MM.1S (cell line): ENCODE measurements around the gene CDC34.

Experiments used
- DNase-seq: peaks from one replicate; pipeline ENCODE4 v3.0.0-alpha.2; 2015
- H2AFZ ChIP-seq: fragments of 300-600 bp; sonication (generic); 2 replicates; pipeline ENCODE4 v1.6.0; 2016; ENCODE audit warnings: antibody characterized with exemption, low read length
- H3F3A ChIP-seq: fragments of 300-600 bp; sonication (generic); 2 replicates; pipeline ENCODE4 v1.6.1; 2016; ENCODE audit warnings: mild to moderate bottlenecking, antibody characterized with exemption, low read length, moderate library complexity, mixed read lengths; ENCODE audit not compliant: insufficient read depth
- H3K27ac ChIP-seq: fragments of 300-600 bp; sonication (generic); 2 replicates; pipeline ENCODE4 v1.5.1; 2016; ENCODE audit warnings: mild to moderate bottlenecking, low read length
- H3K27me3 ChIP-seq: fragments of 300-600 bp; sonication (generic); replicated peaks from 2 replicates; pipeline ENCODE4 v1.6.0; 2016; ENCODE audit warnings: low read length; ENCODE audit not compliant: insufficient read depth
- H3K36me3 ChIP-seq: fragments of 300-600 bp; sonication (generic); replicated peaks from 2 replicates; pipeline ENCODE4 v1.6.1; 2016; ENCODE audit warnings: mild to moderate bottlenecking, low read length, mixed read lengths; ENCODE audit not compliant: insufficient read depth
- H3K4me1 ChIP-seq: fragments of 300-600 bp; sonication (generic); 2 replicates; pipeline ENCODE4 v1.6.1; 2016; ENCODE audit warnings: low read length, mixed read lengths
- H3K4me2 ChIP-seq: fragments of 300-600 bp; sonication (generic); 2 replicates; pipeline ENCODE4 v1.6.0; 2016; ENCODE audit warnings: low read depth, low read length
- H3K4me3 ChIP-seq: fragments of 300-600 bp; sonication (generic); 2 replicates; pipeline ENCODE4 v1.5.1; 2016; ENCODE audit warnings: low read length, mixed read lengths
- H3K79me2 ChIP-seq: fragments of 300-600 bp; sonication (generic); 2 replicates; pipeline ENCODE4 v1.6.1; 2016; ENCODE audit warnings: mixed run types, low read length, mixed read lengths
- H3K9ac ChIP-seq: fragments of 300-600 bp; sonication (generic); 2 replicates; pipeline ENCODE4 v1.6.1; 2016; ENCODE audit warnings: low read length, mixed read lengths
- H3K9me2 ChIP-seq: fragments of 300-600 bp; sonication (generic); replicated peaks from 2 replicates; pipeline ENCODE4 v1.6.1; 2016; ENCODE audit warnings: mild to moderate bottlenecking, low read length, mixed read lengths; ENCODE audit not compliant: insufficient read depth
- H3K9me3 ChIP-seq: fragments of 300-600 bp; sonication (generic); replicated peaks from 2 replicates; pipeline ENCODE4 v1.6.1; 2016; ENCODE audit warnings: mild to moderate bottlenecking, low read length, mixed read lengths; ENCODE audit not compliant: insufficient read depth
- H4K20me1 ChIP-seq: fragments of 300-600 bp; sonication (generic); 2 replicates; pipeline ENCODE4 v1.6.1; 2016; ENCODE audit warnings: mild to moderate bottlenecking, low read length, moderate library complexity, mixed read lengths; ENCODE audit not compliant: insufficient read depth
- CTCF ChIP-seq: fragments of 300-600 bp; sonication (generic); IDR thresholded peaks from 2 replicates; pipeline ENCODE4 v1.5.1; 2016; ENCODE audit warnings: antibody characterized with exemption, low read length, mixed read lengths
- EZH2 ChIP-seq: fragments of 300-600 bp; sonication (generic); optimal IDR thresholded peaks from 2 replicates; pipeline ENCODE3; 2017; ENCODE audit warnings: low read depth, mild to moderate bottlenecking, antibody characterized with exemption, low read length, mixed read lengths
- EZH2phosphoT487 ChIP-seq: fragments of 300-600 bp; sonication (generic); IDR thresholded peaks from 2 replicates; pipeline ENCODE4 v1.6.1; 2018; ENCODE audit warnings: antibody characterized with exemption, low read length

CDC34 gene

GRCh38 chr19:492091-492531 is 39.4 kb upstream of the CDC34 start:
- Histone ChIP-seq H2AFZ (no peak overlapping the region), H3K9ac (no peak overlapping the region), H3K27me3 (peaks cover 9% of the 10 kb centered on the region; the same call in 1 of the 2 replicates), H4K20me1 (no peaks in the 10 kb centered on the region), H3K36me3 (no peaks in the 10 kb centered on the region), H3K79me2 (no peaks in the 10 kb centered on the region), H3K27ac (no peak overlapping the region), H3K9me2 (no peaks in the 10 kb centered on the region), H3K4me2 (no peak overlapping the region), H3F3A (peaks cover 4% of the 10 kb centered on the region; the same call in 1 of the 2 replicates), H3K9me3 (no peaks in the 10 kb centered on the region), H3K4me3 (no peak overlapping the region), H3K4me1 (peaks cover 4% of the 10 kb centered on the region; the same call in 1 of the 2 replicates)
- TF ChIP-seq EZH2 (no peak), EZH2phosphoT487 (no peak), CTCF (no peak)
- no peak for DNase-seq

- Histone ChIP-seq H3F3A (peaks cover 4% of the 10 kb centered on the region; the same call in 1 of the 2 replicates), H3K27ac (no peak overlapping the region), H3K27me3 (peaks cover 8% of the 10 kb centered on the region; the same call in 1 of the 2 replicates), H3K9me3 (no peaks in the 10 kb centered on the region), H2AFZ (no peak overlapping the region), H3K9me2 (no peaks in the 10 kb centered on the region), H3K4me3 (no peak overlapping the region), H3K79me2 (no peaks in the 10 kb centered on the region), H3K4me1 (peaks cover 4% of the 10 kb centered on the region; the same call in 1 of the 2 replicates), H4K20me1 (no peaks in the 10 kb centered on the region), H3K4me2 (no peak overlapping the region), H3K9ac (no peak overlapping the region), H3K36me3 (no peaks in the 10 kb centered on the region)
- no peak for DNase-seq
- TF ChIP-seq EZH2phosphoT487 (no peak), CTCF (no peak), EZH2 (no peak)
Observed at GRCh38 chr19:493391-494170, 38.0 kb upstream of the CDC34 start.

GRCh38 chr19:494171-495080 is 37.1 kb upstream of the CDC34 start:
- H3K9ac ChIP-seq = no peak overlapping the region

More at GRCh38 chr19:494171-495080, 37.1 kb upstream of the CDC34 start:
- Histone ChIP-seq H3K9me2 (no peaks in the 10 kb centered on the region), H3K36me3 (no peaks in the 10 kb centered on the region), H4K20me1 (no peaks in the 10 kb centered on the region), H3K4me1 (peaks cover 3% of the 10 kb centered on the region; the same call in 1 of the 2 replicates), H3K4me3 (no peak overlapping the region), H3K79me2 (no peaks in the 10 kb centered on the region), H3K4me2 (no peak overlapping the region), H2AFZ (no peak overlapping the region), H3K27me3 (peaks cover 11% of the 10 kb centered on the region; the same call in 1 of the 2 replicates), H3F3A (peaks cover 4% of the 10 kb centered on the region; the same call in 1 of the 2 replicates), H3K27ac (no peak overlapping the region), H3K9me3 (no peaks in the 10 kb centered on the region)
- no peak for TF ChIP-seq EZH2
- no peak for TF ChIP-seq CTCF
- TF ChIP-seq EZH2phosphoT487 = no peak
- DNase-seq = no peak
